Thoracic aorta (tissue), 2 donors: ENCODE data around the gene AMPH. TPM values are rescaled to one million over a fixed set of nuclear protein-coding genes. Genes with fewer than 3 reads are reported as not detected.
"Not testable (repeated sequence)": the region's sequence is repeated elsewhere in the genome, so short reads cannot be mapped to it uniquely, and the experiment has no call there.

Source experiments
- ATAC-seq: fragments of 150-250 bp; one replicate; pipeline ENCODE4 v1.8.0; 2017; ENCODE audit warnings: low read depth; ENCODE audit not compliant: insufficient number of reproducible peaks, low FRiP score
- DNase-seq: peaks from one replicate; pipeline ENCODE4 v3.0.0-alpha.2; 2020; ENCODE audit warnings: low spot score
- H3K27ac ChIP-seq, 2 donors: fragments of 200-600 bp; sonication (generic); 1 replicate in 1 of 2; 2 replicates in 1 of 2; pipeline ENCODE4 v1.5.1; 2016; ENCODE audit warnings: mild to moderate bottlenecking in 2 of 2, moderate library complexity in 2 of 2
- H3K27me3 ChIP-seq: fragments of 200-600 bp; sonication (generic); replicated peaks from 2 replicates; pipeline ENCODE4 v1.6.0; 2016; ENCODE audit warnings: mild to moderate bottlenecking; ENCODE audit not compliant: insufficient read depth
- H3K36me3 ChIP-seq: fragments of 200-600 bp; sonication (generic); one replicate; pipeline ENCODE4 v1.5.1; 2016
- H3K4me1 ChIP-seq, 2 donors: fragments of 200-600 bp; sonication (generic); 1 replicate in 1 of 2; 2 replicates in 1 of 2; pipeline versions ENCODE4 v1.5.1 to v1.6.0; 2016; ENCODE audit warnings: low read depth in 2 of 2, mild to moderate bottlenecking in 1 of 2; ENCODE audit not compliant: control insufficient read depth in 1 of 2
- H3K4me3 ChIP-seq: fragments of 200-600 bp; sonication (generic); 2 replicates; pipeline ENCODE4 v1.5.1; 2016; ENCODE audit warnings: mild to moderate bottlenecking
- H3K9me3 ChIP-seq: fragments of 200-600 bp; sonication (generic); 2 replicates; pipeline ENCODE4 v1.5.1; 2016
- CTCF ChIP-seq: fragments of 200-600 bp; sonication (generic); IDR thresholded peaks from one replicate; pipeline ENCODE4 v1.5.1; 2019; ENCODE audit warnings: antibody characterized with exemption
- total RNA-seq, 2 donors: library from RNA; depleted of rRNA; stranded (reverse); fragments of >200 nt; gene quantifications; one replicate each; pipeline versions ENCODE4 v1.1.0 to v1.2.3, GENCODE V29; 2016

The AMPH gene
- total RNA-seq, 2 donors from 2014 or later: 5.3 to 5.9 TPM

GRCh38 chr7:38363379-38363778 is 267.8 kb downstream of the AMPH start:
- ATAC-seq, H3K4me3 ChIP-seq, H3K27me3 ChIP-seq, H3K9me3 ChIP-seq, H3K27ac ChIP-seq, DNase-seq, H3K36me3 ChIP-seq, H3K4me1 ChIP-seq: not testable (repeated sequence)
- TF ChIP-seq CTCF: peak; percentile 20

GRCh38 chr7:38362611-38363237 is 268.4 kb downstream of the AMPH start:
- not testable (repeated sequence) for H3K27me3 ChIP-seq, H3K9me3 ChIP-seq, H3K27ac ChIP-seq, DNase-seq, H3K36me3 ChIP-seq, H3K4me3 ChIP-seq, ATAC-seq, H3K4me1 ChIP-seq

- no peak for ATAC-seq
- no peaks in the 10 kb centered on the region for H3K9me3 ChIP-seq
- no peak overlapping the region for H3K27ac ChIP-seq
- H3K4me3 ChIP-seq: no peak overlapping the region
- no peak for DNase-seq
- no peaks in the 10 kb centered on the region for H3K36me3 ChIP-seq
- no peaks in the 10 kb centered on the region for H3K27me3 ChIP-seq
- TF ChIP-seq CTCF: no peak
- no peaks in the 10 kb centered on the region for H3K4me1 ChIP-seq
Measured at GRCh38 chr7:38360776-38361175, 270.4 kb downstream of the AMPH start.

GRCh38 chr7:38359071-38359601 is 272.0 kb downstream of the AMPH start:
- H3K9me3 ChIP-seq, ATAC-seq, H3K27me3 ChIP-seq, H3K27ac ChIP-seq, DNase-seq, H3K36me3 ChIP-seq, H3K4me1 ChIP-seq, H3K4me3 ChIP-seq: not testable (repeated sequence)
- peak; percentile 19 for TF ChIP-seq CTCF

GRCh38 chr7:38358273-38358831 is 272.8 kb downstream of the AMPH start:
- not testable (repeated sequence) for H3K27ac ChIP-seq, DNase-seq, ATAC-seq

GRCh38 chr7:38354271-38354851 is 276.8 kb downstream of the AMPH start:
- DNase-seq, ATAC-seq, H3K9me3 ChIP-seq, H3K4me3 ChIP-seq, H3K36me3 ChIP-seq, H3K4me1 ChIP-seq, H3K27ac ChIP-seq, H3K27me3 ChIP-seq: not testable (repeated sequence)
- peak; percentile 19 for TF ChIP-seq CTCF

More at GRCh38 chr7:38358273-38358831, 272.8 kb downstream of the AMPH start:
- not testable (repeated sequence) for H3K4me1 ChIP-seq, H3K4me3 ChIP-seq, H3K27me3 ChIP-seq, H3K9me3 ChIP-seq, H3K36me3 ChIP-seq

- not testable (repeated sequence) for H3K36me3 ChIP-seq, H3K27ac ChIP-seq, H3K9me3 ChIP-seq, H3K27me3 ChIP-seq, H3K4me3 ChIP-seq, ATAC-seq, DNase-seq, H3K4me1 ChIP-seq
Measured at GRCh38 chr7:38353431-38353881, 277.7 kb downstream of the AMPH start.
